Peyer's patch (tissue), 4 donors: ENCODE data around the gene LRTM2.

ENCODE experiments used
- CTCF ChIP-seq, 6 experiments: fragments of 450-650 bp in 4 of 6; fragments of 200-600 bp in 2 of 6; sonication (generic) in 1 of 6; IDR thresholded peaks; one replicate each; pipeline ENCODE4 v1.5.1; 2017 to 2019; ENCODE audit warnings: antibody characterized with exemption in 6 of 6, mild to moderate bottlenecking in 3 of 6, moderate library complexity in 1 of 6
- POLR2A ChIP-seq, 2 donors: fragments of 450-650 bp; IDR thresholded peaks; one replicate each; pipeline ENCODE4 v1.5.1; 2017; ENCODE audit warnings: antibody characterized with exemption in 2 of 2, mild to moderate bottlenecking in 2 of 2, moderate library complexity in 2 of 2

- TF ChIP-seq CTCF (IDR thresholded peaks at IDR 0.05) (no peak), POLR2A (IDR thresholded peaks at IDR 0.05) (no peak)
These were observed 16.0 kb downstream of the LRTM2 start for GRCh38 chr12:1836241-1836803.
